HepG2 (cell line): Measurements from ENCODE around the gene HES7. TPM values are rescaled to one million over a fixed set of nuclear protein-coding genes. Genes with fewer than 3 reads are reported as not detected.

ENCODE experiments used
- ATAC-seq: fragments of 200-7000 bp; cut with Tn5 transposase; 3 replicates; pipeline ENCODE4 v1.9.1; 2020; ENCODE audit warnings: mild to moderate bottlenecking, moderate library complexity
- BruUV-seq: library from RNA; stranded (reverse); fragments of 400-500 nt; replicated peaks from 2 replicates; lab custom pipeline; 2021; lab: Mats Ljungman, UMichigan
- CTCF ChIA-PET: fragments of 300-600 bp; formaldehyde crosslinking; extraction: SDS; loops from one replicate; lab custom pipeline; 2021; ENCODE audit warnings: low total read pairs, inconsistent platforms, low intra/inter-chr PET ratio; lab: Yijun Ruan, JAX
- POLR2A ChIA-PET: fragments of 350-600 bp; sonication (Branson Sonifier 250); formaldehyde crosslinking; loops from one replicate; lab custom pipeline; 2020; ENCODE audit warnings: antibody characterized with exemption, inconsistent platforms; lab: Yijun Ruan, JAX
- DNase-seq: peaks from one replicate; pipeline ENCODE4 v3.0.0-alpha.2; 2015; ENCODE audit warnings: low spot score
- FAIRE-seq: peaks from 3 replicates; lab custom pipeline; 2011; peaks lifted over from hg19 to GRCh38; lab: Jason Lieb, UNC
- H2AFZ ChIP-seq: one replicate; pipeline ENCODE4 v1.6.1; 2011; ENCODE audit warnings: low read length, inconsistent platforms
- H3K27ac ChIP-seq: fragments of 300-600 bp; 3 replicates; pipeline ENCODE4 v1.8.0; 2011; ENCODE audit warnings: mixed run types, mild to moderate bottlenecking, mixed read lengths, low read length, inconsistent platforms; ENCODE audit not compliant: insufficient read depth; ENCODE audit errors: extremely low read length
- H3K27me3 ChIP-seq, 2 experiments: fragments of 200-600 bp in 1 of 2; 2 replicates in 1 of 2; 3 replicates in 1 of 2; pipeline versions ENCODE4 v1.6.0 to v1.8.0; 2011; ENCODE audit warnings: low read length in 2 of 2, mild to moderate bottlenecking in 2 of 2, moderate library complexity in 2 of 2, inconsistent platforms in 1 of 2; ENCODE audit not compliant: insufficient read depth in 2 of 2, control insufficient read depth in 1 of 2
- H3K36me3 ChIP-seq, 2 experiments: fragments of 200-600 bp in 1 of 2; replicated peaks in 1 of 2; 2 replicates in 1 of 2; 3 replicates in 1 of 2; pipeline versions ENCODE4 v1.5.1 to v1.8.0; 2011; ENCODE audit warnings: low read length in 2 of 2, inconsistent platforms in 1 of 2; ENCODE audit not compliant: insufficient read depth in 2 of 2, control insufficient read depth in 1 of 2
- H3K4me1 ChIP-seq: 2 replicates; pipeline ENCODE4 v1.5.1; 2012; ENCODE audit warnings: low read length, inconsistent platforms; ENCODE audit not compliant: insufficient read depth
- H3K4me2 ChIP-seq: 2 replicates; pipeline ENCODE4 v1.6.0; 2011; ENCODE audit warnings: low read depth, low read length, inconsistent platforms
- H3K4me3 ChIP-seq, 3 experiments: fragments of 200-600 bp in 1 of 3; sonication (generic), shearing (Covaris generic) in 1 of 3; replicated peaks in 1 of 3; 2 replicates each; pipeline ENCODE4 v1.5.1; 2011 to 2016; ENCODE audit warnings: low read length in 3 of 3, inconsistent platforms in 2 of 3, low read depth in 2 of 3, mild to moderate bottlenecking in 2 of 3, control low read depth in 1 of 3, mixed read lengths in 1 of 3; ENCODE audit not compliant: insufficient read depth in 1 of 3
- H3K79me2 ChIP-seq: one replicate; pipeline ENCODE4 v1.6.1; 2011; ENCODE audit warnings: low read length, inconsistent platforms; ENCODE audit not compliant: insufficient read depth
- H3K9ac ChIP-seq: 2 replicates; pipeline ENCODE4 v1.6.0; 2011; ENCODE audit warnings: mild to moderate bottlenecking, low read depth, low read length, inconsistent platforms; ENCODE audit not compliant: insufficient read depth
- H3K9me3 ChIP-seq: 2 replicates; pipeline ENCODE4 v1.5.1; 2012; ENCODE audit warnings: mild to moderate bottlenecking, low read length
- H4K20me1 ChIP-seq: 2 replicates; pipeline ENCODE4 v1.6.0; 2011; ENCODE audit warnings: inconsistent platforms, mild to moderate bottlenecking, low read length, moderate library complexity; ENCODE audit not compliant: insufficient read depth
- CEBPG ChIP-seq: IDR thresholded peaks from 2 replicates; pipeline ENCODE4 v1.6.1; 2016
- HMGA1 ChIP-seq: sonication (generic); formaldehyde crosslinking; conservative IDR thresholded peaks from 2 replicates; pipeline ENCODE4 v1.4.0; 2020; ENCODE audit warnings: missing genetic modification reagents
- HNRNPLL ChIP-seq: fragments of 200-400 bp; formaldehyde crosslinking; IDR thresholded peaks from 2 replicates; pipeline ENCODE4 v1.6.1; 2017; ENCODE audit warnings: mild to moderate bottlenecking, low read depth, low read length; ENCODE audit not compliant: poor library complexity, severe bottlenecking
- KMT2A ChIP-seq: sonication (generic); formaldehyde crosslinking; IDR thresholded peaks from 2 replicates; pipeline ENCODE4 v1.4.0; 2020; ENCODE audit warnings: missing genetic modification reagents
- REST ChIP-seq, 2 experiments: IDR thresholded peaks; 2 replicates each; pipeline ENCODE4 v1.6.1; 2011 to 2012; ENCODE audit warnings: low read length in 2 of 2, borderline replicate concordance in 1 of 2, low read depth in 1 of 2, mild to moderate bottlenecking in 1 of 2, moderate library complexity in 1 of 2
- ZNF75D ChIP-seq: sonication (generic); formaldehyde crosslinking; IDR thresholded peaks from 2 replicates; pipeline ENCODE4 v1.8.1; 2023; ENCODE audit warnings: missing genetic modification reagents, mild to moderate bottlenecking, borderline replicate concordance
- ZSCAN30 ChIP-seq: sonication (generic); formaldehyde crosslinking; IDR thresholded peaks from 2 replicates; pipeline ENCODE4 v1.5.0; 2020; ENCODE audit warnings: mild to moderate bottlenecking, missing genetic modification reagents
- WGBS: methylation state at CpG from one replicate; pipeline ENCODE4 v1.1.6; 2017; ENCODE audit warnings: low lambda C conversion rate; 5-methylcytosine and 5-hydroxymethylcytosine counted together
- in situ Hi-C: cut with HindIII; loops from 2 replicates; pipeline ENCODE4 v1.10.0; 2017; ENCODE audit warnings: low pct_unique_long_range_greater_than_20kb; ENCODE audit not compliant: extremely low pct_ligation_motif_present
- intact Hi-C: fragments of 100-400 bp; cut with micrococcal nuclease; formaldehyde crosslinking; loops from one replicate; pipeline ENCODE4 v1.10.0; 2022; ENCODE audit not compliant: unreplicated experiment
- polyA plus RNA-seq, 8 experiments: library from polyadenylated mRNA; depleted of rRNA in 3 of 8; stranded (reverse) in 7 of 8; unstranded in 1 of 8; fragments of >200 nt; fragmentation: Illumina TruSeq in 4 of 8; extraction: Trizol in 4 of 8; gene quantifications; 2 replicates each; pipeline versions ENCODE4 v1.2.1 to v1.2.3, GENCODE V29; 2011 to 2016; ENCODE audit warnings: low read depth in 4 of 8, missing spikeins in 1 of 8, mixed read lengths in 1 of 8; ENCODE audit not compliant: insufficient read depth in 1 of 8
- total RNA-seq, 5 experiments: library from RNA; depleted of rRNA; stranded (reverse); fragments of >200 nt; fragmentation: Illumina TruSeq; extraction: Trizol; gene quantifications; 2 replicates each; pipeline ENCODE4 v1.2.3, GENCODE V29; 2016; ENCODE audit warnings: low read depth in 1 of 5

HES7 gene
- total and polyA plus RNA-seq, 2 of the 13 experiments (the other 11 are each of a cell fraction or from before 2014, with no cell fraction given): not detected

GRCh38 chr17:8160224-8160577 lies 36.3 kb upstream of the HES7 start:
- no peak for DNase-seq
- WGBS: 91% methylated on average over 4 of the region's 4 CpGs
- peaks cover 1 to 7% of the 10 kb centered on the region in 2 experiments; a peak in 3 of 5 replicates for H3K36me3 ChIP-seq
- ChIA-PET CTCF (no interaction called here), POLR2A (interaction anchor here (2.0 kb wide), 1 partner anchor 13 kb away, joined by 11 read pairs; no protein-coding TSS in a partner anchor)
- no peaks in the 10 kb centered on the region for H4K20me1 ChIP-seq
- no peak overlapping the region for H3K4me2 ChIP-seq
- H3K27me3 ChIP-seq: no peaks in the 10 kb centered on the region; a peak in 1 of 5 replicates
- H3K79me2 ChIP-seq: peaks cover 18% of the 10 kb centered on the region
- no peak for FAIRE-seq
- TF ChIP-seq HMGA1 (CRISPR knock-in tag) (no peak), CEBPG (CRISPR knock-in tag) (no peak), HNRNPLL (no peak), ZSCAN30 (no peak), REST (IDR thresholded peaks at IDR 0.05; ENCODE audit: borderline replicate concordance in 1 of 2, low read depth in 1 of 2, low read length in 2 of 2) (no peak), KMT2A (CRISPR knock-in tag) (no peak), ZNF75D (CRISPR knock-in tag) (no peak)
- no peak overlapping the region for H2AFZ ChIP-seq
- H3K9me3 ChIP-seq: no peaks in the 10 kb centered on the region
- no peak overlapping the region for H3K27ac ChIP-seq
- in situ Hi-C loops: no loop called here
- no peak overlapping the region for H3K4me3 ChIP-seq
- BruUV-seq: no TSS peak
- no peak overlapping the region for H3K9ac ChIP-seq
- peaks cover 59% of the 10 kb centered on the region for H3K4me1 ChIP-seq
- intact Hi-C loops: no loop called here
- ATAC-seq: no peak
